Measurements from ENCODE around the gene ISOC2. TPM values are rescaled to one million over a fixed set of nuclear protein-coding genes. Genes with fewer than 3 reads are reported as not detected.

The ISOC2 gene
- total RNA-seq, 1 donor from 2014 or later: 36.7 TPM

DNA sequence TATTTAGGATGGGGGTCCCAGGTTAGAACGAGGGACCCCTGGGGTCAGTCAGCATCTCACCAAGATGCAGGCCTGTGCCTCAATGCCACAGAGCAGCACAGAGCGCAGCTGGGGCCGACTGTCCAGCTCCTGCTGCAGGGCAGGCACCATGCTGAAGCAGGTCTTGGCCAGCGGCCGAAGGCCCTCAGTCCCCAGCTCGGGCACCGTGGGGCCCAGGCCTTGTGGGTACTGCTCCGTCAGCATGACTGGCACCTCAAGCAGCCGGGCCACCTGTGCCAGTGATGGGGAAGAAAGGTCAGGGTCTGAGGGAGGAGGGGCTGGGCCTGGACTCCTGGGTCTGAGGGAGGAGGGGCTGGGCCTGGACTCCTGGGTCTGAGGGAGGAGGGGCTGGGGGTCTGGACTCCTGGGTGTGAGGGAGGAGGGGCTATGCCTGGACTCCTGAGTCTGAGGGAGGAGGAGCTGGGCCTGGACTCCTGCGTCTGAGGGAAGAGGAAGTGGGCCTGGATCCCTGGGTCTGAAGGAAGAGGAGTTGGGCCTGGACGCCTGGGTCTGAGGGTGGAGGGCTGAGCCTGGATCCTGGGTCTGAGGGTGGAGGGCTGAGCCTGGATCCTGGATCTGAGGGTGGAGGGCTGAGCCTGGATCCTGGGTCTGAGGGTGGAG is 5.7 kb downstream of the ISOC2 start:
- no peak overlapping the region for H3K4me3 Mint-ChIP-seq
- H3K27ac Mint-ChIP-seq (ENCODE audit: unreplicated experiment): no peak overlapping the region
- peaks cover 30% of the 10 kb centered on the region for H3K27me3 Mint-ChIP-seq (ENCODE audit: low read depth)
- TF ChIP-seq, protein P1, sequence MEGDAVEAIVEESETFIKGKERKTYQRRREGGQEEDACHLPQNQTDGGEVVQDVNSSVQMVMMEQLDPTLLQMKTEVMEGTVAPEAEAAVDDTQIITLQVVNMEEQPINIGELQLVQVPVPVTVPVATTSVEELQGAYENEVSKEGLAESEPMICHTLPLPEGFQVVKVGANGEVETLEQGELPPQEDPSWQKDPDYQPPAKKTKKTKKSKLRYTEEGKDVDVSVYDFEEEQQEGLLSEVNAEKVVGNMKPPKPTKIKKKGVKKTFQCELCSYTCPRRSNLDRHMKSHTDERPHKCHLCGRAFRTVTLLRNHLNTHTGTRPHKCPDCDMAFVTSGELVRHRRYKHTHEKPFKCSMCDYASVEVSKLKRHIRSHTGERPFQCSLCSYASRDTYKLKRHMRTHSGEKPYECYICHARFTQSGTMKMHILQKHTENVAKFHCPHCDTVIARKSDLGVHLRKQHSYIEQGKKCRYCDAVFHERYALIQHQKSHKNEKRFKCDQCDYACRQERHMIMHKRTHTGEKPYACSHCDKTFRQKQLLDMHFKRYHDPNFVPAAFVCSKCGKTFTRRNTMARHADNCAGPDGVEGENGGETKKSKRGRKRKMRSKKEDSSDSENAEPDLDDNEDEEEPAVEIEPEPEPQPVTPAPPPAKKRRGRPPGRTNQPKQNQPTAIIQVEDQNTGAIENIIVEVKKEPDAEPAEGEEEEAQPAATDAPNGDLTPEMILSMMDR (conservative IDR thresholded peaks at IDR 0.05): no peak
- H3K9me3 Mint-ChIP-seq: no peaks in the 10 kb centered on the region
- peaks cover 28% of the 10 kb centered on the region for H3K4me1 Mint-ChIP-seq
- peaks cover 3% of the 10 kb centered on the region for H3K36me3 Mint-ChIP-seq (ENCODE audit: low read depth)
- DNase-seq (ENCODE audit: low read depth, low spot score): no peak

DNA sequence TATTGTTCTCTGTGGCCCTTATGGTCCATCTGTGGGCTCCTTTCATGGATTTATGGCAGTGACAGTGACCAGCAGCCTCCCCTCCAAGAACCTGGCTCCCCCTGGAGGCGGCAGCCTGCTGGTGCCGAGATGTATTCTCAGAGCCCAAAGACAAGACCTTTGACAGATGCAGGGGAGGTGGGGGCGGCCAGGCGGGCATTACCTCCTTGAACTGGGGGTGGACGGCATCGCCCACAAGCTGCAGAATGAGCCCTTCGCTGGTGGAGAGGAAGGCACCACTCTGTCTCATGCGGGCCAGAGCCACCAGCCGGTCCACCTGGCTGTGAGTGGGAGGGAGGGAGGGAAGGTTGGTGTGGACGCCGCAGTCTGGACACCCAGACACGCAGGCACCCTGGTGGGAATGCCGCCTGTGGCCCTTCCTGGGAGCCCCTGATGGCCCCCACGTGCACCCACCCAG is 6.6 kb downstream of the ISOC2 start:
- Mint-ChIP-seq H3K9me3 (no peaks in the 10 kb centered on the region), H3K27ac (ENCODE audit: unreplicated experiment) (no peak overlapping the region), H3K36me3 (ENCODE audit: low read depth) (peaks cover 3% of the 10 kb centered on the region), H3K4me1 (peaks cover 19% of the 10 kb centered on the region), H3K27me3 (ENCODE audit: low read depth) (peaks cover 34% of the 10 kb centered on the region), H3K4me3 (peak overlapping the region; percentile 76)
- peak; percentile 54 for DNase-seq (ENCODE audit: low read depth, low spot score)
- TF ChIP-seq, protein P1 (conservative IDR thresholded peaks at IDR 0.05): peak; percentile 68

DNA sequence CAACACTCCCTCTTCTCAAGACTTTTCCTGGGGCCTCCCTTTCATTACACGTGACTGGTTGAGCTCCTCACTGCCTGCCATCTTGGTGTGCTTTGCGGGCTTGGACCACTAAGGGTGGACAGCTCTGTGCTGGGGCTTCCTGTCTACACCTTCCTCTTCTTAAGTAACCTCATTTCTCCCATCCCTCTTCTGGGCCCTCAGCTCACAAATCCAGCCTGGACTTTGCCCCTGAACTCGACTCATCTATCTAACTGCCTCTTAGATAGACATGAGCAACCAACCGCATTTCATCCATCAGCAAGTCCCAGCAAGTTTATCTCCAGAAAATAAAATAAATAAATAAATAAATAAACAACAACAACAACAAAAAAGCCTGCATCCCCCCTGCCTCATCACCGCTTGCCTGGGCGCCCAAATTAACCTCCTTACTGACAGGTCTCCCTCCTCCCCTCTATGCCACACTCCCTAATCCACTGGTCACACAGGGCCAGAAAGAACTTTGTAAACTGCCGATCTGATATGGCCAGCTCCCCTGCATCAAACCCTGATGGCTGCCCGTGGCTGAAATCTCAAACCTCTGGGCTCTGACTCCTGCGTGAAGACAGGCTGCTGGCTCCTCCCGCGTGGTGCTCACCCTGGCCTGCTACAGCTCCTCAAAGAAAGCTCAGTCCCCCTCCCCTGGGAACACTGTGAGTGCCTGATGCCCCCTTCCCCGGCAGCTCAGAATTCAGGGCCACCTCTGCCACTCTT is 7.8 kb downstream of the ISOC2 start:
- H3K4me1 Mint-ChIP-seq: peaks cover 17% of the 10 kb centered on the region
- peaks cover 3% of the 10 kb centered on the region for H3K36me3 Mint-ChIP-seq (ENCODE audit: low read depth)
- peak overlapping the region; percentile 48 for H3K4me3 Mint-ChIP-seq
- H3K9me3 Mint-ChIP-seq: no peaks in the 10 kb centered on the region
- H3K27me3 Mint-ChIP-seq (ENCODE audit: low read depth): peaks cover 34% of the 10 kb centered on the region
- no peak overlapping the region for H3K27ac Mint-ChIP-seq (ENCODE audit: unreplicated experiment)
- TF ChIP-seq, protein P1 (conservative IDR thresholded peaks at IDR 0.05): no peak
- no peak for DNase-seq (ENCODE audit: low read depth, low spot score)

DNA sequence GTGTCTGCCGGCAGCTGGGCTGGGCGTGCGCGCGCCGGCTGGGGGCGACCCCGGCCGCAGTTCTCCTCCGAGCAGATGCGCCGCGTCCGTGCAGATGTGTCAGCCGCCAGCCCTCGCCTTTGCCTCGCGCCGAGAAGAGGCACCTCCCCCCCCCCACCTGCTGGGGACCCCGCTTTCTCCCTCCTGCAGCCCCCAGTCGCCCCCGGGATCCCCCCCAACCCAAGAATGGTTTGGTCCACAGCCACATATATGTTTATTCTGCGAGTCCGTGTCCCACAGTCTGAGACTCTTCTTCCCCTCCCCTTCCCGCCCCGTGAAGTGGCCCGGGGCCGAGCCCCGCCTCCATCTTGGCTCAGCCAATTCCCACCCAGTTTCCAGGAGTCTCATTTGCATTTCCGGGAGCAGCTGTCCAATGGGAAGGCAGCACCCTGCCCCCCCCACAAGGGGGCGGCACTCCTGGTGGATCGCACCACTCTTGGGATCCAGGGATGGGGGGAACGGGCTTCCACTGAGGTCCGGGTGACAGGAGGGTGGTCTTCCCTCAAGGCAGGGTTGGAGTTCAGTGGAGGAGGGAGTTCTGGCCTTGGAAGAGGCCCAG is 8.6 kb downstream of the ISOC2 start:
- Mint-ChIP-seq H3K9me3 (no peaks in the 10 kb centered on the region), H3K36me3 (ENCODE audit: low read depth) (peaks cover 3% of the 10 kb centered on the region), H3K27me3 (ENCODE audit: low read depth) (peaks cover 34% of the 10 kb centered on the region), H3K4me1 (peaks cover 17% of the 10 kb centered on the region), H3K27ac (ENCODE audit: unreplicated experiment) (no peak overlapping the region), H3K4me3 (peak overlapping the region; percentile 48)
- DNase-seq (ENCODE audit: low read depth, low spot score): peak; percentile 73
- TF ChIP-seq, protein P1 (conservative IDR thresholded peaks at IDR 0.05): no peak

DNA sequence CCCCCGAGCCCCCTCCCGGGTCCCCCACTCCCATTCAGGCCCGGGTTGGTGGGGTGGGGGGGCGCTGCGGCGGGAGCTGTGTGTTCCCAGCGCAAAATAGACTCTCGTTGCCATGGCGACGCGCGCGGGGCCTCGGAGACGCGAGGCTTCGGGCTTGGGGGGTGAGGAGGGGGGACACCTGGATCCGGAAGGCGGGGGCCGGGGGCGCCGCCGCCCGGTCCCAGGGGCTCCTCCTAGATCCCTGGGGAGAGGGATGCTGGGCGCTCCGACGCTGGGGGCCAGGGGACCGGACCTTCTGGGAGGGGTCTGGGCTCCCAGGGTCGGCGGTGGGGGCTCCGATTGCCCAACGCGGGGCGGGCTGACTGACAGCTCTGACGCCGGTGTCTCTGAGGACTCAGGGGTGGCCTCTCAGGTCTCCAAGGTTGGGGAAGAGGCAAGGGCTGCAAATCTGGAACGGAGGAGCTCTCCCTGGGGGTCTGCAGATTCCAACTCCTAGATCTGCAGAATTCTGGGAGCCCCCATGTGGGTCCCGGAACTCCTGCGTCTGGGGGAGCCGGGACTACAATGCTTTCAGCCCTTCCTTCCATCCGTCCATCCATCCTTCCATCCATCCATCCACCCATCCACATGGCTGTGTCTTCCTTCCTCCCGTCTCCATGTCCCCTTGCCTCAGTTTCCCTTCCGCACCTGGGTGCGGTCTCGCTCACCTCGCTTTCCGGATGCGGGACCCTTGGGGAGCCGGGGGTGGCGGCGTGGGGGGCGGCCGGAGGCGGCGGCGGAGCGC is 9.3 kb downstream of the ISOC2 start:
- peak overlapping the region; percentile 67 for H3K27ac Mint-ChIP-seq (ENCODE audit: unreplicated experiment)
- H3K4me3 Mint-ChIP-seq: no peak overlapping the region
- TF ChIP-seq, protein P1 (conservative IDR thresholded peaks at IDR 0.05): no peak
- H3K27me3 Mint-ChIP-seq (ENCODE audit: low read depth): peaks cover 34% of the 10 kb centered on the region
- no peaks in the 10 kb centered on the region for H3K9me3 Mint-ChIP-seq
- H3K4me1 Mint-ChIP-seq: peaks cover 17% of the 10 kb centered on the region
- peaks cover 3% of the 10 kb centered on the region for H3K36me3 Mint-ChIP-seq (ENCODE audit: low read depth)
- no peak for DNase-seq (ENCODE audit: low read depth, low spot score)

Data from neural crest cell (in vitro differentiated cells).